PC-3 (cell line): ENCODE results near the gene CYBRD1. TPM values are rescaled to one million over a fixed set of nuclear protein-coding genes. Genes with fewer than 3 reads are reported as not detected.

Experiments
- ATAC-seq: fragments of 200-7000 bp; cut with Tn5 transposase; 2 replicates; pipeline ENCODE4 v1.9.1; 2020; ENCODE audit warnings: mild to moderate bottlenecking, moderate library complexity
- BruUV-seq: library from RNA; stranded (reverse); fragments of 400-500 nt; replicated peaks from 2 replicates; lab custom pipeline; 2021; lab: Mats Ljungman, UMichigan
- CTCF ChIA-PET: fragments of 300-600 bp; sonication (Branson Sonifier 250); formaldehyde crosslinking; loops from one replicate; lab custom pipeline; 2022; ENCODE audit warnings: antibody characterized with exemption; lab: Charles Lee
- POLR2A ChIA-PET: fragments of 300-600 bp; sonication (Branson Sonifier 250); formaldehyde crosslinking; loops from one replicate; lab custom pipeline; 2022; ENCODE audit warnings: antibody characterized with exemption; ENCODE audit not compliant: unreplicated experiment; lab: Charles Lee
- DNase-seq: peaks from one replicate; pipeline ENCODE4 v3.0.0-alpha.2; 2015
- H2AFZ ChIP-seq: fragments of 300-600 bp; sonication (generic); 2 replicates; pipeline ENCODE4 v1.6.0; 2016; ENCODE audit warnings: antibody characterized with exemption, low read length
- H3F3A ChIP-seq: fragments of 300-600 bp; sonication (generic); one replicate; pipeline ENCODE4 v1.6.0; 2017; ENCODE audit warnings: antibody characterized with exemption, low read length, control low read depth, mild to moderate bottlenecking; ENCODE audit not compliant: unreplicated experiment
- H3K27ac ChIP-seq: fragments of 300-600 bp; sonication (generic); 2 replicates; pipeline ENCODE4 v1.5.1; 2016; ENCODE audit warnings: mild to moderate bottlenecking, low read length
- H3K27me3 ChIP-seq: fragments of 300-600 bp; sonication (generic); 2 replicates; pipeline ENCODE4 v1.6.1; 2016; ENCODE audit warnings: low read length, mixed read lengths
- H3K36me3 ChIP-seq: fragments of 300-600 bp; sonication (generic); 2 replicates; pipeline ENCODE4 v1.6.1; 2016; ENCODE audit warnings: low read depth, mixed run types, low read length, mixed read lengths
- H3K4me1 ChIP-seq: fragments of 300-600 bp; sonication (generic); 2 replicates; pipeline ENCODE4 v1.5.1; 2016; ENCODE audit warnings: low read length; ENCODE audit not compliant: insufficient read depth
- H3K4me2 ChIP-seq: fragments of 300-600 bp; sonication (generic); 2 replicates; pipeline ENCODE4 v1.6.0; 2016; ENCODE audit warnings: low read length
- H3K4me3 ChIP-seq: fragments of 300-600 bp; sonication (generic); 2 replicates; pipeline ENCODE4 v1.5.1; 2016; ENCODE audit warnings: mild to moderate bottlenecking, low read length, mixed read lengths
- H3K79me2 ChIP-seq: fragments of 300-600 bp; sonication (generic); 2 replicates; pipeline ENCODE4 v1.6.1; 2017; ENCODE audit warnings: low read length, mixed read lengths
- H3K9ac ChIP-seq: fragments of 300-600 bp; sonication (generic); 2 replicates; pipeline ENCODE4 v1.6.0; 2016; ENCODE audit warnings: mild to moderate bottlenecking, low read length
- H3K9me2 ChIP-seq: fragments of 300-600 bp; sonication (generic); replicated peaks from 2 replicates; pipeline ENCODE4 v1.6.1; 2016; ENCODE audit warnings: mixed run types, low read length, mixed read lengths
- H3K9me3 ChIP-seq: fragments of 300-600 bp; sonication (generic); 2 replicates; pipeline ENCODE4 v1.6.1; 2016; ENCODE audit warnings: low read length, mixed read lengths
- H4K20me1 ChIP-seq: fragments of 300-600 bp; sonication (generic); 2 replicates; pipeline ENCODE4 v1.6.1; 2016; ENCODE audit warnings: low read length, mixed read lengths
- EZH2 ChIP-seq: fragments of 300-600 bp; sonication (generic); IDR thresholded peaks from one replicate; pipeline ENCODE4 v1.6.1; 2017; ENCODE audit warnings: antibody characterized with exemption, mild to moderate bottlenecking, low read length; ENCODE audit not compliant: unreplicated experiment
- EZH2phosphoT487 ChIP-seq: fragments of 300-600 bp; sonication (generic); IDR thresholded peaks from 2 replicates; pipeline ENCODE4 v1.6.1; 2018; ENCODE audit warnings: mild to moderate bottlenecking, antibody characterized with exemption, low read length, borderline replicate concordance
- intact Hi-C: fragments of 100-400 bp; cut with micrococcal nuclease; formaldehyde crosslinking; loops from 2 replicates; pipeline ENCODE4 v1.9.0; 2023
- total RNA-seq: library from RNA; depleted of rRNA; stranded (reverse); fragments of >200 nt; gene quantifications from 2 replicates; pipeline ENCODE4 v1.2.3, GENCODE V29; 2014
- TF ChIP-seq, protein P1 (sequence below): fragments of 300-600 bp; sonication (generic); conservative IDR thresholded peaks from 2 replicates; pipeline ENCODE4 v1.5.1; 2017; ENCODE audit warnings: antibody characterized with exemption, low read depth, mild to moderate bottlenecking, low read length

Gene CYBRD1
- total RNA-seq, 1 experiment from 2014 or later = 0.87 TPM

DNA sequence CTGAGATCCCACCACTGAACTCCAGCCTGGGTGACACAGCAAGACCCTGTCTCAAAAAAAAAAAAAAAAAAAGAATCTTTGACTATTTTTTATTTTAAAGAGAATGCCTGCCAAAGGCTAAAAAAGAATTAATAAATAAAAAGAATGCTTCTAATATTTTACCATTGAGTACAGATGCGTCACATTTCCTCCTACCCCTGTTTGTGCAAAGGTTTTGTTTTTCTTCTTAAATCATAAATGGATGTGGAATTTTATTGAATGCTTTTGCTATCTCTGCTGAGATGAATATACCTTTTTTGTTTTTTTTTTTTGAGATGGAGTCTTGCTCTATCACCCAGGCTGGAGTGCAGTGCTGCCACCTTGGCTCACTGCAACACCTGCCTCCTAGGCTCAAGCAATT, 22.8 kb downstream of the CYBRD1 start:
- ChIA-PET POLR2A (no interaction called here), CTCF (no interaction called here)
- Histone ChIP-seq H3K4me3 (no peak overlapping the region), H4K20me1 (no peaks in the 10 kb centered on the region), H3K9me2 (no peaks in the 10 kb centered on the region), H3K4me1 (no peaks in the 10 kb centered on the region), H3F3A (no peaks in the 10 kb centered on the region), H2AFZ (no peak overlapping the region), H3K36me3 (no peaks in the 10 kb centered on the region), H3K4me2 (no peak overlapping the region), H3K9me3 (no peaks in the 10 kb centered on the region), H3K79me2 (no peaks in the 10 kb centered on the region), H3K27me3 (no peaks in the 10 kb centered on the region), H3K27ac (no peak overlapping the region), H3K9ac (no peak overlapping the region)
- ATAC-seq (no peak), DNase-seq (no peak)
- BruUV-seq = no TSS peak
- TF ChIP-seq EZH2phosphoT487 (no peak), EZH2 (no peak)
- TF ChIP-seq, protein P1, sequence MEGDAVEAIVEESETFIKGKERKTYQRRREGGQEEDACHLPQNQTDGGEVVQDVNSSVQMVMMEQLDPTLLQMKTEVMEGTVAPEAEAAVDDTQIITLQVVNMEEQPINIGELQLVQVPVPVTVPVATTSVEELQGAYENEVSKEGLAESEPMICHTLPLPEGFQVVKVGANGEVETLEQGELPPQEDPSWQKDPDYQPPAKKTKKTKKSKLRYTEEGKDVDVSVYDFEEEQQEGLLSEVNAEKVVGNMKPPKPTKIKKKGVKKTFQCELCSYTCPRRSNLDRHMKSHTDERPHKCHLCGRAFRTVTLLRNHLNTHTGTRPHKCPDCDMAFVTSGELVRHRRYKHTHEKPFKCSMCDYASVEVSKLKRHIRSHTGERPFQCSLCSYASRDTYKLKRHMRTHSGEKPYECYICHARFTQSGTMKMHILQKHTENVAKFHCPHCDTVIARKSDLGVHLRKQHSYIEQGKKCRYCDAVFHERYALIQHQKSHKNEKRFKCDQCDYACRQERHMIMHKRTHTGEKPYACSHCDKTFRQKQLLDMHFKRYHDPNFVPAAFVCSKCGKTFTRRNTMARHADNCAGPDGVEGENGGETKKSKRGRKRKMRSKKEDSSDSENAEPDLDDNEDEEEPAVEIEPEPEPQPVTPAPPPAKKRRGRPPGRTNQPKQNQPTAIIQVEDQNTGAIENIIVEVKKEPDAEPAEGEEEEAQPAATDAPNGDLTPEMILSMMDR = no peak
- intact Hi-C loops = no loop called here

DNA sequence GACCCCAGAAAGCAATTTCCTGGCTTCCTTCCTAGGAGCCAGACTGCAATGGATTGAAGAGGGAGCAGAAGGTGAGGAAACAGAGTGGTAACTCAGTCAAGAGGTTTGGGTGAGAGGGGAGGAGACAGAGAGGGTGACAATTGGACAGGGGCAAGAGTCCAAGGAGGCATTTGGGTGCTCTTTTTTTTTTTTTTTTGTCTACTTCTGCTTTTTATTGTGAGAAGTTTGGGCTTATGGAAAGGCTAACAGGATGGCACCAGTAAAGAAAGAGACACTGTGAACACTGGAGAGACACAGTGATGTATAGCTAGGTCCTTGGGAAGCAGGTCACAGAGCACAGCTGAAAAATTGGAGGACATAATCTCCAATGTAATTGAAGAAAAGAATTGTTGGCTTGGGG, 25.0 kb downstream of the CYBRD1 start:
- no peak for DNase-seq
- ChIA-PET POLR2A (no interaction called here), CTCF (no interaction called here)
- no peak for TF ChIP-seq EZH2
- no peak for TF ChIP-seq EZH2phosphoT487
- TF ChIP-seq, protein P1 = no peak
- H3K9me3 ChIP-seq = no peaks in the 10 kb centered on the region
- no peak overlapping the region for H2AFZ ChIP-seq
- H3K36me3 ChIP-seq = no peaks in the 10 kb centered on the region
- ATAC-seq = no peak
- no peaks in the 10 kb centered on the region for H3K4me1 ChIP-seq
- H3K9ac ChIP-seq = no peak overlapping the region
- H3K4me3 ChIP-seq = no peak overlapping the region
- H3K4me2 ChIP-seq = no peak overlapping the region
- no TSS peak for BruUV-seq
- no peaks in the 10 kb centered on the region for H3K9me2 ChIP-seq
- H3K27ac ChIP-seq = no peak overlapping the region
- no peaks in the 10 kb centered on the region for H3F3A ChIP-seq
- H3K79me2 ChIP-seq = no peaks in the 10 kb centered on the region
- no peaks in the 10 kb centered on the region for H4K20me1 ChIP-seq
- no peaks in the 10 kb centered on the region for H3K27me3 ChIP-seq
- intact Hi-C loops = no loop called here

DNA sequence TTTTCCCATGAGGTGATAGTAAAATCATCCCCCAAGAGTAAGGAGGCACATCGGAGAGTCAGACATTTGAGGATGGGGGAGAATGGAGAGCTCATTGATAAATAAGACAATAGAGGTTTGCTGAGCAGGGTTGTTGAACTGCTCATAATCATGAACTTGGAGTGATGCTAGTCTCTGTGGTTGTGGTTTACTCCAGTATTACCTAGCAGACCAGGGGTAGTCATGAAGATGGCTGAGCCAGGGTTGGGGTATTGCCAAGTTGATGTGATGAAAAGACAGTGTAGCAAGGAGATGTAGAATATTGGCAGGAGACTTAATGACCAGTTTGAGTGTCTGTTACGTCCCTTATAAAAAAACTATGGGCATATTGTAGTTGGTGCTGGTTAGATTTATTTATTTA, 25.4 kb downstream of the CYBRD1 start:
- intact Hi-C loops = no loop called here
- Histone ChIP-seq H3K79me2 (no peaks in the 10 kb centered on the region), H3K27me3 (no peaks in the 10 kb centered on the region), H3K4me3 (no peak overlapping the region), H3K4me1 (no peaks in the 10 kb centered on the region), H3K4me2 (no peak overlapping the region), H3F3A (no peaks in the 10 kb centered on the region), H3K9ac (no peak overlapping the region), H2AFZ (no peak overlapping the region), H3K9me3 (no peaks in the 10 kb centered on the region), H3K36me3 (no peaks in the 10 kb centered on the region), H4K20me1 (no peaks in the 10 kb centered on the region), H3K27ac (no peak overlapping the region), H3K9me2 (no peaks in the 10 kb centered on the region)
- DNase-seq = no peak
- TF ChIP-seq, protein P1 = no peak
- TF ChIP-seq EZH2 = no peak
- POLR2A ChIA-PET = no interaction called here
- no peak for ATAC-seq
- no TSS peak for BruUV-seq
- CTCF ChIA-PET = no interaction called here
